ENCODE results near the gene CLDND2.
A peak's percentile ranks its signal among the peaks of the same experiment; 100 is the strongest.
"Not testable (repeated sequence)": the region's sequence is repeated elsewhere in the genome, so short reads cannot be mapped to it uniquely, and the experiment has no call there.

CLDND2 gene, protein sequence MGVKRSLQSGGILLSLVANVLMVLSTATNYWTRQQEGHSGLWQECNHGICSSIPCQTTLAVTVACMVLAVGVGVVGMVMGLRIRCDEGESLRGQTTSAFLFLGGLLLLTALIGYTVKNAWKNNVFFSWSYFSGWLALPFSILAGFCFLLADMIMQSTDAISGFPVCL

DNA sequence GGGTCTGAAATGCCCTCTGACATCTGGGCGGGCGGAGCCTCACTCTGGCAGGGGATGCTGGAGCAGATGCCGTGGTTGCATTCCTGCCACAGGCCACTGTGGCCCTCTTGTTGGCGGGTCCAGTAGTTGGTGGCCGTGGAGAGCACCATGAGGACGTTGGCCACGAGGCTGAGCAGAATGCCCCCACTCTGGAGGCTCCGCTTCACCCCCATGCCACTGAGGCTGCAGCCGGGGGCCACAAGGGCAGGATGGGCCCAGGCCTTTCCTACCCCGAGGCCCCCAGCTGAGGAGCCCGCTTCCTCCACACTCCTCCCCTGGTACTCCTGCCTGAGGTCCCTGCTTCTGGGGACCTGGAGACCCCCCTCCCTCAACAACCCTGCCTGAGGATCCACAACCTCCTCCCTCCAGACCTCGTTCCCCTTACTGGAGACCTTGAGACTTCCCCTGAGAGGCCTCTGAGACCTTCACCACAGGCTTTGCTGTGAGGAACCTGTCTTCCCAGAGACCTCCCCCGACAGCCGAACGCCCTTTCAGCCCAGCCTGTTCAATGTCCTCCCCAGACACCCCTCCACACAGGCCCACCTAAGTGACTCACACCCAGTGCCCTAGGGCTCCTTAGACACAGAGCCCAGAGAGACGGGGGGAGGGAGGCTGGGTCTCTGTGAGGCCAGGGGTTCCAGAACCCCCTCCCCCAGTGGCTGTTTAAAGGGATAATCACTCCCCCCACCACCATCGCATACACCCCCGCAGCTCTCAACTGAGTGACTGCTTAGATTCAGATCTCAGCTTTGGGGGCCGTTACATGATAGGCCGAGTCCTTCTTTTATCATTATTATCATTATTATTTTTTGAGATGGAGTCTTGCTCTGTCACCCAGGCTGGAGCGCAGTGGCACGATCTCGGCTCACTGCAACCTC, at the start of gene CLDND2:
Gene CLDND2, minus strand, starts transcription at position 638 of the 917 bp plus-strand sequence. Its CDS starts 426 bp downstream, at position 212.
- TF ChIP-seq POLR2A (IDR thresholded peaks at IDR 0.05; ENCODE audit: low read depth, low read length), result no peak
- FAIRE-seq (no peak), DNase-seq (ENCODE audit: insufficient read length, low spot score) (no peak)

DNA sequence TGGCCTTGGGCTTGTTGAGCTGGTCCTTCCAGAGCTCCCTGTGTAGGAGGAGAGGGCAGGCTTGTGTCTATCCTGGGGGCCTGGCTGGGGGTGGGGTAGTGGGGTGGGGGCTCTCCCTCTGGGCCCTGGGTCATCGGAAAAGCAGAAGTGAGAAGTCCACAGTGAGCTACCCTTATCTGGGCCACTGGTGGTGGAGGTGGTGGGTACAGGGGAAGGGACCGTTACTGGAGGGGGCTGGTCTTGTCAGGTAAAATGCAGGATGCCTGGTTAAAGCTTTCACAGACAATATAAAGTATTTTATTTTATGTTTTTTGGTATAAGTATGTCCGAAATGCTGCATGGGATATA, 49.0 kb upstream of the CLDND2 start:
- FAIRE-seq (no peak), DNase-seq (ENCODE audit: insufficient read length, low spot score) (no peak)
- no peak for TF ChIP-seq POLR2A (IDR thresholded peaks at IDR 0.05; ENCODE audit: low read depth, low read length)

DNA sequence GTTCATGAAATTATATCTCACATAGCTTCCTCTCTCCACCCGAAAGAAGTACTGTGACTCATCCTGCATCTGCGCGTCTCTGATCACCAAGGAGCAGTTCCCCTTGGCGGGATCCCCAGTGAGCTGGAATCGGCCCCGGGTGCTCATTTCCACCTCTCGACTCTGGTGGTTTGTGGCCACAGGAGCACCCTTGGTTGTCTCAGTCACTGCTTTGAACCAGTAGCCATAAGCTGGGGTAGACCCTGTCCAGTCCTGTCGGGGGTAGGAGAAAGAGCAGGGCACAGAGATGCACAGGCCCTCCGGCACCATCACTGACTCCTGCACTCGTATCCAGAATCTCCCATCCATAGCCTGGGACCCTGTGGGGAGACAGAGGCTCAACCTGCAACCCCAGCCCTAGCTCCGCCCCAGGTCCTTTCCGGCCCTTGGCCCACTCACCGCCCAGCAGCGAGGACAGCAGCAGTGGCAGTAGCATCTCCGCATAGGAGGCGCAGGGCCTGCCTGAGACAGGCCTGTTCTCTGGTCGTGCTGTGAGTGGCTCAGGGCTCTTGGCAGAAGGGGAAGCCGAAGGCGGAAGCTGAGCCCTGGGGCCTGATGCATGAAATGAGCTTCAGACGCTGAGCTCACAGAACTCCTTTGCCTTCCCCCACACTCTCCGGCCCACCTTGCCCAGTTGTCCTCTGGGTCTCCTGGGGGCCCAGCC, 48.5 kb upstream of the CLDND2 start, which contains the start of gene SIGLEC10:
Gene SIGLEC10, minus strand, starts transcription at position 536 of the 703 bp plus-strand sequence. Its CDS starts 61 bp downstream, at position 475.
- FAIRE-seq, result no peak

DNA sequence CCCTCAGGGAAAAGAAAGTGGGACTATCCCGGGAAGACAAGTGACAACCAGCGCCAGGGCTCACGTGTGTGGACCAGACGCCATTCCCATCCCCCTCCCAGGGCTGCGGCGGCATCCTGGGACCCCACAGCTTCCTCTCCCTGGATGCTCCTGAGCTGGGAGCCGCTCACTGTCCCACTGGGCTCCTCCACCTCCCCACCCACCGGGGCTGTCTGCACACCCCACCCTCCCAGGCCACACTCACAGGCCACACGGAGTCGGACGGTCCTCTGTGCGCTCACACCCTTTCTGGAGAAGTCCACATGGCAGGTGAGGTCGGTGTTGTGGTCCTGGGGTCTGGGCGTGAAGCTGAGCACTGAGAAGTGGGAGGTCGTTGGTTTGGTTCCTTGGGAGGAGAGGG, 47.6 kb upstream of the CLDND2 start:
- FAIRE-seq; DNase-seq (ENCODE audit: insufficient read length, low spot score): not testable (repeated sequence)

More for the DNA sequence above, 48.5 kb upstream of the CLDND2 start, which contains the start of gene SIGLEC10:
- TF ChIP-seq POLR2A (IDR thresholded peaks at IDR 0.05; ENCODE audit: low read depth, low read length), result no peak
- peak; percentile 22 for DNase-seq (ENCODE audit: insufficient read length, low spot score)

DNA sequence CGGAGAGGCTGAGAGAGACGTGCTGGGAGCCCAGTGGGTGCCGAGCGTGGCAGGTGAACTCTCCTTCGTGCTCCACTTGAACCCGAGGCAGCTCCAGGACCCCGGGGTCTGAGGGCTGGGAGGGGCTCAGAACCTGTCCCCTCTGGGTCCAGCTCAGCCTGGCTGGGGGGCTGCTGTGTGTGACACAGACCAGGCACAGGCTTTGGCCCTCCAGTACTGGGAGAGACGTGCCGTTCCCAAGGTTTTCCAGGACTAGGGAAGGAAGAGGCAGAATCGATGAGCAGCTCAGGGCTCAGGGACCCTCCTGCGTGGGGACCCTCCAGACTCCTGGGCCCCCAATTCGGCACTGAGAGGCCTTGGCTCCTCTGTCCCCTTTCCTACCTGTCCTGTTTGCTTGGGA, 46.4 kb upstream of the CLDND2 start:
- no peak for TF ChIP-seq POLR2A (IDR thresholded peaks at IDR 0.05; ENCODE audit: low read depth, low read length)
- DNase-seq (ENCODE audit: insufficient read length, low spot score), result no peak
- no peak for FAIRE-seq

DNA sequence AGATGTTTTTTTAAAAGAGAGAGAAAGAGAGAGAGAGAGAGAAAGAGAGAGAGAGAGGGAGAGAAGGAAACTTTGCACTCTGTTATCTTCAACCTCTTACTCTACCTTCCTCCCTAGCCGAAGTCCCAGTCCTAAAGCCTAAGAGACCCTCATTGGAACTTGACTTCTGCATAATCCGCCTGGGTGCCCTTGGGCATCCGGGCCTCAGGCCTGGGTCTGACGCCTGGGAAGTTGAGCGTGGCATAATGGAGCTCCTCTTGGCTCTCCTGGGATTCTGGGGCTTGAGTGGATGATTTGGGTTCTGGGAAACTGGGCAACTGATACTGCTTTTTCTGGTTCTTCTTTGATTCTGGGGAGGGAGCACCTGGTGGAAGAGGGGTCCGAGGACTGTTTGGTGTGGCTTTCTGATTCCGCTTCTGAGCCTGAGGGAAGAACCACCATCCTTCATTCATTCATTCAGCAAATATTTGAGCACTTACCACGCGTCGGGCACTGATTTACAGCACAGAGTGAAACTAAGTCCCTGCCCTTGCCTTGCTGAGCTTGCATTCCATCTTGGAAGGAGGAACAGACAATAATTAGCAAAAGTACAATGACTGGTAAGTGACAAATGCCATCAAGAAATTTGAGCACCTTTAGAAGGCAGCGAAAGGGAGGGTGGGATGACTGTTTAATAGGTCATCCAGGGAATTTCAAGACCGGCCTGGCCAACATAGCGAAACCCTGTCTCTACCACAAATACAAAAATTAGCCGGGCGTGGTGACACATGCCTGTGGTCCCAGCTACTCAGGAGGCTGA, 42.3 kb upstream of the CLDND2 start:
- DNase-seq (ENCODE audit: insufficient read length, low spot score) (no peak), FAIRE-seq (no peak)
- no peak for TF ChIP-seq POLR2A (IDR thresholded peaks at IDR 0.05; ENCODE audit: low read depth, low read length)

DNA sequence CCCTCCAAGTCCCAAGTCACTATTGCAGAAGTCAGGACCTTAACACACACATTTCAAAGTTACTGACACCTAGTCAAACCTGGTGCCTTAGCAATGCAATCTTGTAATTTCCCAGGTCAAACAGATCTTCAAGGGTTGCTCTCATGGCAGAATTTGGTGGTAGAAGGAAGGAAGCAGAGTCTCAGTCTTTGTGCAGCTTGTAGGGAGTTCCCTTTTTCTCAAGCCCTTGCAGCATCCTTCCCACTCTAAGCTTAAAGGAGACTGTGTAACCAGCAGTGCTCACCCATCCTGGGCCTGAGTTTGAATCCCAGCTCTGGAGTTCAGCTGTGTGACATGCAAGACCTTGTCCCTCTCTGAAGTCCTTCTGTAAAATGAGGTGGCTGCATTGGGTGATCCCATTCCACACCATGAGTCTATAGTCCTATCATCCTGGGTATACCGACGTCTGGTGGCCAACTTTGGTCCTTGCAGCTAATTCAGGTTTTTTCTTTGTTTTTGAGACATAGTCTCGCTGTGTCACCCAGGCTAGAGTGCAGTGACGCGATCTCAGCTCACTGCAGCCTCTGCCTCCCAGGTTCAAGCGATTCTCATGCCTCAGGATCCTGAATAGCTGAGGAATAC, 38.8 kb upstream of the CLDND2 start:
- DNase-seq (ENCODE audit: insufficient read length, low spot score), result peak; percentile 17
- no peak for FAIRE-seq

DNA sequence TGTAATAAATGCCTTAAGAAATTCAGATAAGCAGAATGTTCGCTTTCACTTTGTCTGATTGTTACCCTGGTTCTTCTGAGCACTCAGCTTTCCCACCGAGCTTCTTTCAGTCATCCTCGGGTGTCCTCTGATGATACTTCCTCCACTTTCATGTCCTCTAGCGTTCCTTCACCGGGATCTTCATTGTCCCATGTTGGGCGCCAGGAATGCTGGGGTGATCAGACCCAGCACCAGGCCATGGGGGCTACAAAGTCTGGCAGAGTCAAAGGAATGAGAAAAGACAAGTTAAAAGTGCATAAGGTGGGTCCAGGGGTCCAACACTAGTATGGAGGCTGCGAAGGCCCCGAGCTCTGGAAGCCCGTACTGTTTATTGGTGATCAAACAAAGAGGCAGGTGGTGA, 33.3 kb upstream of the CLDND2 start:
- DNase-seq (ENCODE audit: insufficient read length, low spot score) (no peak), FAIRE-seq (no peak)
- no peak for TF ChIP-seq POLR2A (IDR thresholded peaks at IDR 0.05; ENCODE audit: low read depth, low read length)

More for the DNA sequence above, 38.8 kb upstream of the CLDND2 start:
- no peak for TF ChIP-seq POLR2A (IDR thresholded peaks at IDR 0.05; ENCODE audit: low read depth, low read length)

DNA sequence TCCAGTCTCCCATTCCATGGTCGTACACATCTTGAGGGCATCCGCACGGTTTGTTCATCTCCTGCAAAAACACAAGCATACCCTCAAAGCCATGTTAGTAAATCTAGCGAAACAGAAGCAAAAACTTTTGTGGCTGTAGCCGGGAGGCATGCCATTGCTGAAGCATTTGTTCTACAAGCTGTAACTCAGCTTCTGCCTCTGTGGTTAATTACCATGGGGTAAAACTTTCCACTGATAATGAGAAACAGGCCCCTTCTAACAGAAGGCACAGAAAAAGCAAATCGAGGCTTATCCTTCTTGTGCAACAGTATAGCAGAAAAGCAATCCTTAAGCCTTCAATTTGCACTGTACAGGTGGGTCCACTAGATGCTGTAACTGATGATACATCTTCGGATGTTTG, 31.1 kb upstream of the CLDND2 start:
- FAIRE-seq; DNase-seq (ENCODE audit: insufficient read length, low spot score): not testable (repeated sequence)

DNA sequence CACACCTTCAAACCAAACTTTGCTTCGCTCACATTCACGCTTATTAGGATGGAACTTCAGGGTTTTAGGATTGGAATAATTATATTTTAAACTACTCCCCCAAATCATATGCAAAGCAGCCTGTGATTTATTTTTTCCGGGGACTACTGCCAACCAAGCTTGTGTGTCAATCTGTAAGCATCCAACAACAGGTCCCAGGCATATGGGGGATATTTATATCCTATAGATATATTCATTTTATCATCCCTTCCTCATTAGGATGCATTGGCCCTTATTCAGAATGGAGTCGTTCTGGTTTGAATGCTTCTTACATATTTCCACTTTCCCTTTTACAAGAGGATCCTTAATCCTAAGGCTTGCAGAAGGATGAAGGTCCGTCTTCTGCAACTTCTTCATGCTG, 30.4 kb upstream of the CLDND2 start:
- TF ChIP-seq POLR2A (IDR thresholded peaks at IDR 0.05; ENCODE audit: low read depth, low read length), result no peak
- FAIRE-seq, result no peak
- DNase-seq (ENCODE audit: insufficient read length, low spot score), result no peak

DNA sequence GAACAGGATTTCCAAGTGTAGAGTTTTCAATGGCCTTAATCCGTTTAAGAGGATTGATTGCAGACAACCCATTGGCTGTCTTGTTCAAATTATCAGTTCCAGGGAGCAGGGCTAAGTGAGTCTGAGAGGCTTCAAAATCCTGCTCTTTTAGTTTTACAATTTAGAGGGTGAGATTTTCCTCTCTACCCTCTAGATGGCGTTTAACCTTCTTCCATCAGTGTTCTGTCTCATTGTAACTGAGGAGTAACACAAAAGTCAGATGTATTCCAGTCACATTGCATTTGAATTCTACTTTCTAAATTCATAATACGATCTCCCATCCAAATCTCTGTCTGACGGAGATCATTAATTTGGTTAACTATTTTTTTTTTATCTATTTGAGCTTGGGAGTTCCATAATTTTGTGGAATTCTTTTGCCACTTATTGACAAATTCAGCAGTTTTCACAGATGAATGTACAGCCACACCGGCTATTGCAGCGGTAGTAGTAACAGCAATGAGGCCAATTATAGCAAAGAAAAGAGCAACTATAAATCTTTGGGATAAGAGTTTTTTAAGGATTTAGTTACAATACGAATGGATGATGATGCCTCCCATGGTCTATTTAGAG, 29.4 kb upstream of the CLDND2 start:
- FAIRE-seq (no peak), DNase-seq (ENCODE audit: insufficient read length, low spot score) (peak; percentile 14)
- TF ChIP-seq POLR2A (IDR thresholded peaks at IDR 0.05; ENCODE audit: low read depth, low read length), result no peak

DNA sequence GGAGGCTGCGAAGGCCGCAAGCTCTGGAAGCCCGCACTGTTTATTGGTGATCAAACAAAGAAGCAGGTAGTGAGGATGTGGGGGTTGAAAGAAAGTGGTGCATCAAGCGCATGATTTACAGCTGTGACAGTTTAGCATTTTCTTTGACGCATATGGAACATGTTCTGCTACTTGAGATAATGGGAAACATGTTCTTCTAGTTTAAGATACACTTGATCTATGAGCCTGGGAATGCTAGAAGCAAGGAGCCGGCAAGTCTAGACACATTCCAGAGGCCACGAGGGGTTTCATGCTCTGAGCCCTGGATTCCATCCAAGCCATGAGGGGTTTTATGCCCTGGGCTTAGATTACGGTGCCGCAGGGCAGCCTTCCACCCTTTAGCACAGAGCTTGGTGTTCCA, 28.6 kb upstream of the CLDND2 start:
- FAIRE-seq; DNase-seq (ENCODE audit: insufficient read length, low spot score): not testable (repeated sequence)

DNA sequence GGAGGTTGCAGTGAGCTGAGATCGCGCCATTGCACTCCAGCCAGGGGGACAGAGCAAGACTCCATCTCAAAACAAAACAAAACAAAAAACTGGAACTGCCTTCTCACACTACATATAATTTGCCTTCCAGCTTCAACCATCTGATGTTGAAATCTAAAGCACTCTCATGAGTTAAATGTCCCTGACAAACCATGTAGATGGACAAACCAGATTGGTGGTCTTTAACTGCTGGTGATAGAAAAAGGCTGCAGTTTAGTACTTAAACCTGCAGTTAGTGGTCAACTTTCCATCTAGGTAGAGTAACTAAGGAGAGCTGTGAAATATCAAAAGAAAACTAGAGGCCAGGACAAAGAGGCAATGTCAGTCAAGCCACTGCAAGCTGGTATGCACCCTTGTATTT, 27.4 kb upstream of the CLDND2 start:
- FAIRE-seq (no peak), DNase-seq (ENCODE audit: insufficient read length, low spot score) (no peak)
- no peak for TF ChIP-seq POLR2A (IDR thresholded peaks at IDR 0.05; ENCODE audit: low read depth, low read length)
